ENCODE data around the gene GFOD2.

The GFOD2 gene

GRCh38 chr16:67657017-67657608, 62.0 kb downstream of the GFOD2 start:
- no peak for DNase-seq

- no peak for DNase-seq
Measured at GRCh38 chr16:67656344-67657016, 62.6 kb downstream of the GFOD2 start.

- DNase-seq: no peak
Measured at GRCh38 chr16:67655363-67655762, 63.8 kb downstream of the GFOD2 start.

GRCh38 chr16:67654403-67654911, 64.7 kb downstream of the GFOD2 start:
- no peak for DNase-seq

GRCh38 chr16:67653789-67654402, 65.2 kb downstream of the GFOD2 start:
- no peak for DNase-seq

GRCh38 chr16:67653128-67653788, 65.9 kb downstream of the GFOD2 start:
- no peak for DNase-seq

GRCh38 chr16:67652578-67653127, 66.5 kb downstream of the GFOD2 start:
- DNase-seq: no peak

GRCh38 chr16:67651847-67652246, 67.3 kb downstream of the GFOD2 start:
- DNase-seq: no peak

- DNase-seq: no peak
Measured at GRCh38 chr16:67651039-67651438, 68.1 kb downstream of the GFOD2 start.

GRCh38 chr16:67650023-67650422, 69.1 kb downstream of the GFOD2 start:
- DNase-seq: no peak

GRCh38 chr16:67649494-67649931, 69.6 kb downstream of the GFOD2 start:
- no peak for DNase-seq

- DNase-seq: no peak
Measured at GRCh38 chr16:67648764-67649407, 70.2 kb downstream of the GFOD2 start.

GRCh38 chr16:67648088-67648763, 70.9 kb downstream of the GFOD2 start:
- DNase-seq: no peak

- no peak for DNase-seq
Measured at GRCh38 chr16:67647681-67648080, 71.4 kb downstream of the GFOD2 start.

GRCh38 chr16:67647111-67647651, 71.9 kb downstream of the GFOD2 start:
- no peak for DNase-seq

GRCh38 chr16:67645397-67646121, 73.6 kb downstream of the GFOD2 start:
- DNase-seq: no peak

- no peak for DNase-seq
Measured at GRCh38 chr16:67644038-67644437, 75.1 kb downstream of the GFOD2 start.

GRCh38 chr16:67641779-67642708, 77.1 kb downstream of the GFOD2 start:
- no peak for DNase-seq

- DNase-seq: no peak
Measured at GRCh38 chr16:67637625-67638024, 81.5 kb downstream of the GFOD2 start.

- DNase-seq: no peak
Measured at GRCh38 chr16:67636713-67637112, 82.4 kb downstream of the GFOD2 start.
